GM12873 (cell line): Measurements from ENCODE around the gene PRKAG1.
A peak's percentile ranks its signal among the peaks of the same experiment; 100 is the strongest.

Experiments
- CTCF ChIP-seq: IDR thresholded peaks from 2 replicates; pipeline ENCODE4 v1.5.1; 2012; ENCODE audit warnings: low read depth, mild to moderate bottlenecking, moderate library complexity, low read length, control low read depth; ENCODE audit not compliant: insufficient read depth; ENCODE audit errors: missing control alignments

PRKAG1 gene

GRCh38 chr12:49044660-49045059 lies 26.1 kb upstream of the PRKAG1 start:
- no peak for TF ChIP-seq CTCF

DNA sequence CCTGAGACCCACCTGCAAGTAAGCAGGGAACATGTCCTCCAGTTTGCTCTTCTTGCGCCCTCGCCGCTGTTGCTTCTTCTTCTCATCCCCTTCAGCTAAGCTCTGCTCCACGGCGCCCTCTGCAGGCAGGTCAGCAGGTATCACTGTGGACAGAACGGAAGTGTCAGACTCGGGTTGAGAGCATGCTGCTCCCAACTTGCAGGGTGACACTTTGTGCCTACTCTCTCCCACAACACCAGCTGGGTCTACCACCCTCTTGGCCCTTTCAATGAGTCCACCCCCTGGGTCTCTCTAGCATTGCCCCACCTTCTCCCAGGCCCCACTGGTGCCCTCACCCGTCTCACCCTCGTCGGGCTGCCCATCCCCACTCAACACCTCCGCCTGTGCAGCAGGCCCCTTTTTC lies 25.3 kb upstream of the PRKAG1 start:
- peak; percentile 87 for TF ChIP-seq CTCF

DNA sequence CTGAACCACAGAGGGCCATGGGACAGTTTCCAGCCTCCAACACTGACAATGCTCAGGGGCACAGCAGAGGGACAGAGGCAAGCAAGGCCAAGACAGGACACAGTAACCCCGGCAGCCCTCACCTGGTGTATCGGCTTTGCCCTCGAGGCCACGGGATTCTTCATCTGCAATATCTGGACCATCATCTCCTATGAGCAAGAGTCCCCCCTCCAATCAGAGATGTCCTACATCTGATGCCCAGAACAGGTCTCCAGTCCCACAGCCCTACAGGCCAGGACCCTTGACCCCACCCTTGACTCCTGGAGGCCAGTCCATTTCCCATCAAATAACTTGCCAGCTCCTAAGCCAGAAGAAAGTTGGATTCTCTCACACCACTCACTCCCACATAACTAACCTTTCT lies 24.7 kb upstream of the PRKAG1 start:
- no peak for TF ChIP-seq CTCF

DNA sequence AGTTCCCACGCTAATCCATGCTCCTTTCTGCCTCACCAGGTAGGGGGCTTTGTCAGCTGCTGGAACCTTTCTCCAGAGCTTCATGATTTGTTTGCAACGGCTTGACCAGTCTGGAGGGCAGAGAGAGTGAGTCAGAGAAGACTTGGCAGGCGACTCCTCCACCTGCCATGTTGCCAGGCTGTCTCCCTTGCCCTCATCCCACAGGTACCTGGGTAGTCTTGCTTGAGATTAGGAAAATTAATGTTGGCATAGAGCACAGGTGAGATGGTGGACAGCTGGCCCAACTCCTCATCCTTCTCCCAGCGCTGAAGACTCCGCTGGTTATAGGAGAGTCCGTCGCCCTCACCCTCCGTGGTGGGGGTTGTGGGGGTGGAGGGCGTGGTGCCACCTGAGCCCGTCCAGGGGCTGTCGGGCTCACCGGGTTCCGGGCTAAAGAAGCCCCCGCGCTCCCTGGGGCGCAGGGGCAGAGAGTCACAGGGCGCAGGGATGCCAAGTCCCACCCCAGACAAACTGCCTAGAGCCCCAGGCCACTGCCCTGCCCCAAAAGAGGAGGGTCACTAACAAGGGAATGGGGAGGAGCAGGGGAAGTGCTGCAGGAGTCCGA lies 23.4 kb upstream of the PRKAG1 start:
- TF ChIP-seq CTCF: no peak

DNA sequence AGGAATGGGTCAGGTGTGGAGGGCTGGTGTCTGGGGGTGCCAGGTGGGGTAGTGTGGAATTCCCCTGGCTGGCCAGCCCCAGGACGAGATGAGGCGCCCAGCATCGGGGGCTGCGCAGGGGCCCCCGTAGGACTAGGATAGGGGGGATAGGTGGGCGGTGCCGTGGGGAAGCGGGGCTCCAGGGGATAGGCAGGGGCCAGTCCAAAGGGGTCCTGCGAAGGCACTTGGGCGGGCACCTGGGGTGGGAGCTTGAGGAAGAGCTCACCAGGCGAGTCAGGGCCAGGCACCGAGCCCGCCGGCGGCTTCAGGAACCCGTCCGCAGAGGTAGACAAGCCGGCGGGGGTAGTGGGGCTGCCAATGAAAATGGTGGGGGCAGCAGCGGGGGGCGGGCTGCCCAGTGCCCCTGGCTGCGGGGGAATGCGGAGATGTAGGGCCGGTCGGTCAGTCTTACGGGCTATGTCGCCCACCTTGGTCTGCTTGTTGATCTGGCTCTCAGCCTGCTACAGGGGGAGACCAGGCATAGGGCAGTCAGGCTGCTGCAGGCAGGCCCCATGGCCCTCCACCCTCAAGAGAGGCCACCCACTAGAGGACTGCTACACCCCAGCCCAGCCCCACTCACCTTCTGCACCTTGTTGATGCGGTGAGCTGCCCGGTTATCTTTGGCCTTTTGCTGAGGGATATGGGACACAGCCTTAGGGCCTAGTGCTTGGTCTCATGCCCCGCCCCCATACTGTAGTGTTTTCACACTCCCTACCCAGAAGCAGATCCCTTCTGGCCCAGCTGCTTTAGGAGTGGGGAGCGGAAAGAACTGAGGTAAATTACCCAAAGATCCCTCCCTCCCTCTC lies 22.7 kb upstream of the PRKAG1 start:
- no peak for TF ChIP-seq CTCF

DNA sequence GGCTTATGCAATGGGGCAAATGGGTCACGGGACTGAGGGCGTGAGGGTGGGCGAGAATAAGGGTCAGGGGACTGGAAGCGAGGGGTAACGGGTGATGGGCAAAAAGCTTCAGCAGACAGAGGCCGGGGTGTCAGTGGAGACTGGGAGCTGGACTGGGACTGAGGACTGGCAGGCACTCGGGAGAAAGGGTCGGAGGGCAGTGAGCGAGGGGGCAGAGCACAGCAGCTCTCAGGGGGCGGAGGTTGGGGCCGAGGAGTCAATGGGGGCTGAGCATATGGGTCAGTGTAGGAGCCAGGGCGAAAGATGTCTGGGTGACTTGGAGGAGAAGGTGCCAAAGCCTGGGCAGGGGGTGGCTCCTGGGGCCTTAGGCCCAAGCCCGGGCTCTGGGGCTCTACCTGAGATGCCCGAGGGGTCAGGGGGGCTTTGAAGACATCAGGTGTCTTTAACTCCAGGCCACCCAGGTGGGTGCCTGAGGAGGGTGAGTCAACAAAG lies 21.8 kb upstream of the PRKAG1 start:
- no peak for TF ChIP-seq CTCF
